ENCODE measurements around the gene FBXL16.
"Not testable (repeated sequence)": the region's sequence is repeated elsewhere in the genome, so short reads cannot be mapped to it uniquely, and the experiment has no call there.

FBXL16 gene

GRCh38 chr16:705431-706188 is at the start of gene FBXL16:
FBXL16 (minus strand) TSS chr16:705801; CDS start chr16:697405, 8,396 bp downstream.
- in situ Hi-C loops (cut with MboI; ENCODE audit: low pct_unique_long_range_greater_than_20kb, low sequenced_read_pairs, unreplicated experiment) = no loop called here
- no peak for TF ChIP-seq CTCF (IDR thresholded peaks at IDR 0.05; ENCODE audit: extremely low read depth, insufficient read depth, missing control alignments)
- DNase-seq (ENCODE audit: low spot score) = no peak

GRCh38 chr16:754656-755055 is 49.1 kb upstream of the FBXL16 start:
- in situ Hi-C loops (cut with MboI; ENCODE audit: low pct_unique_long_range_greater_than_20kb, low sequenced_read_pairs, unreplicated experiment) = no loop called here
- no peak for DNase-seq (ENCODE audit: low spot score)
- no peak for TF ChIP-seq CTCF (IDR thresholded peaks at IDR 0.05; ENCODE audit: extremely low read depth, insufficient read depth, missing control alignments)

GRCh38 chr16:754121-754607 is 48.6 kb upstream of the FBXL16 start:
- DNase-seq (ENCODE audit: low spot score); in situ Hi-C loops (cut with MboI; ENCODE audit: low pct_unique_long_range_greater_than_20kb, low sequenced_read_pairs, unreplicated experiment): not testable (repeated sequence)

GRCh38 chr16:752007-752312 is 46.4 kb upstream of the FBXL16 start:
- in situ Hi-C loops (cut with MboI; ENCODE audit: low pct_unique_long_range_greater_than_20kb, low sequenced_read_pairs, unreplicated experiment) = no loop called here
- DNase-seq (ENCODE audit: low spot score) = no peak
- no peak for TF ChIP-seq CTCF (IDR thresholded peaks at IDR 0.05; ENCODE audit: extremely low read depth, insufficient read depth, missing control alignments)

GRCh38 chr16:751152-752006 is 45.8 kb upstream of the FBXL16 start:
- no peak for DNase-seq (ENCODE audit: low spot score)
- in situ Hi-C loops (cut with MboI; ENCODE audit: low pct_unique_long_range_greater_than_20kb, low sequenced_read_pairs, unreplicated experiment) = no loop called here
- no peak for TF ChIP-seq CTCF (IDR thresholded peaks at IDR 0.05; ENCODE audit: extremely low read depth, insufficient read depth, missing control alignments)

- in situ Hi-C loops (cut with MboI; ENCODE audit: low pct_unique_long_range_greater_than_20kb, low sequenced_read_pairs, unreplicated experiment) = no loop called here
- no peak for TF ChIP-seq CTCF (IDR thresholded peaks at IDR 0.05; ENCODE audit: extremely low read depth, insufficient read depth, missing control alignments)
- no peak for DNase-seq (ENCODE audit: low spot score)
Observed at GRCh38 chr16:750485-750884, 44.9 kb upstream of the FBXL16 start.

GRCh38 chr16:749010-749409 is 43.4 kb upstream of the FBXL16 start:
- in situ Hi-C loops (cut with MboI; ENCODE audit: low pct_unique_long_range_greater_than_20kb, low sequenced_read_pairs, unreplicated experiment) = no loop called here
- TF ChIP-seq CTCF (IDR thresholded peaks at IDR 0.05; ENCODE audit: extremely low read depth, insufficient read depth, missing control alignments) = no peak
- DNase-seq (ENCODE audit: low spot score) = no peak

Measured in GM13977 (cell line).